K562 (cell line): ENCODE results near the gene ARHGAP32. TPM values are rescaled to one million over a fixed set of nuclear protein-coding genes. Genes with fewer than 3 reads are reported as not detected.

Experiments used
- CBFA2T2 ChIP-seq: fragments of 450-650 bp; conservative IDR thresholded peaks from 2 replicates; pipeline ENCODE4 v1.6.1; 2017; ENCODE audit warnings: mild to moderate bottlenecking
- KDM1A ChIP-seq, 2 experiments: fragments of 450-650 bp; IDR thresholded peaks; 2 replicates each; pipeline ENCODE4 v1.6.1; 2016; ENCODE audit warnings: mild to moderate bottlenecking in 2 of 2
- MIER1 ChIP-seq: fragments of 450-650 bp; IDR thresholded peaks from 2 replicates; pipeline ENCODE4 v1.6.1; 2016; ENCODE audit warnings: antibody characterized with exemption, mild to moderate bottlenecking, low read depth
- RAD21 ChIP-seq, 2 experiments: fragments of 250-450 bp in 1 of 2; fragments of 450-650 bp in 1 of 2; sonication (Bioruptor Pico) in 1 of 2; formaldehyde crosslinking in 1 of 2; IDR thresholded peaks in 1 of 2; conservative IDR thresholded peaks in 1 of 2; 2 replicates each; pipeline versions ENCODE4 v1.4.0 to v1.8.0; 2020 to 2022; ENCODE audit warnings: mild to moderate bottlenecking in 2 of 2, moderate library complexity in 1 of 2
- SRSF1 ChIP-seq: fragments of 200-400 bp; formaldehyde crosslinking; IDR thresholded peaks from 2 replicates; pipeline ENCODE4 v1.6.1; 2017; ENCODE audit warnings: mild to moderate bottlenecking, low read depth, low read length, moderate library complexity
- TSC22D4 ChIP-seq: fragments of 450-650 bp; IDR thresholded peaks from 2 replicates; pipeline ENCODE4 v1.6.1; 2016; ENCODE audit warnings: missing genetic modification characterization, missing biosample characterization, control low read depth
- polyA plus RNA-seq, 8 experiments: library from polyadenylated mRNA; depleted of rRNA in 4 of 8; stranded (reverse) in 5 of 8; unstranded in 3 of 8; fragments of >200 nt; fragmentation: Nextera tagmentation in 2 of 8; fragmentation: Illumina TruSeq in 1 of 8; extraction: Ambion mirVana in 2 of 8; extraction: Trizol in 1 of 8; gene quantifications; 2 replicates each; pipeline versions ENCODE4 v1.2.1 to v1.2.3, GENCODE V29; 2011 to 2014; ENCODE audit warnings: inconsistent platforms in 1 of 8, missing spikeins in 1 of 8
- total RNA-seq, 7 experiments: library from RNA; depleted of rRNA in 6 of 7; stranded (reverse); fragments of >200 nt in 6 of 7; fragmentation: Illumina TruSeq in 2 of 7; extraction: Trizol in 2 of 7; gene quantifications; 2 replicates each; pipeline versions ENCODE4 v1.2.1 to v1.2.3, GENCODE V29; 2011 to 2021; ENCODE audit warnings: low replicate concordance in 1 of 7
- TF ChIP-seq, protein P1 (sequence below): IDR thresholded peaks from 2 replicates; pipeline ENCODE4 v1.6.1; 2012; ENCODE audit warnings: low read depth, low read length, improper control_type of control experiment, borderline replicate concordance
- TF ChIP-seq, protein P2 (sequence below): sonication (generic); formaldehyde crosslinking; IDR thresholded peaks from 2 replicates; pipeline ENCODE4 v1.9.0; 2022; ENCODE audit warnings: mild to moderate bottlenecking, missing genetic modification reagents
- TF ChIP-seq, protein P3 (sequence below), 2 experiments: IDR thresholded peaks in 1 of 2; conservative IDR thresholded peaks in 1 of 2; 2 replicates each; pipeline ENCODE4 v1.6.1; 2016; ENCODE audit warnings: low read depth in 2 of 2, mild to moderate bottlenecking in 1 of 2, missing compliant biosample characterization in 1 of 2, missing genetic modification characterization in 1 of 2, moderate library complexity in 1 of 2
- TF ChIP-seq, protein P4 (sequence below): fragments of 450-650 bp; IDR thresholded peaks from 2 replicates; pipeline ENCODE4 v1.6.1; 2016; ENCODE audit warnings: antibody characterized with exemption

The ARHGAP32 gene
- total and polyA plus RNA-seq, 9 of the 15 experiments (the other 6 are each of a cell fraction or from before 2014, with no cell fraction given): 0.18 TPM; not detected in 8

DNA sequence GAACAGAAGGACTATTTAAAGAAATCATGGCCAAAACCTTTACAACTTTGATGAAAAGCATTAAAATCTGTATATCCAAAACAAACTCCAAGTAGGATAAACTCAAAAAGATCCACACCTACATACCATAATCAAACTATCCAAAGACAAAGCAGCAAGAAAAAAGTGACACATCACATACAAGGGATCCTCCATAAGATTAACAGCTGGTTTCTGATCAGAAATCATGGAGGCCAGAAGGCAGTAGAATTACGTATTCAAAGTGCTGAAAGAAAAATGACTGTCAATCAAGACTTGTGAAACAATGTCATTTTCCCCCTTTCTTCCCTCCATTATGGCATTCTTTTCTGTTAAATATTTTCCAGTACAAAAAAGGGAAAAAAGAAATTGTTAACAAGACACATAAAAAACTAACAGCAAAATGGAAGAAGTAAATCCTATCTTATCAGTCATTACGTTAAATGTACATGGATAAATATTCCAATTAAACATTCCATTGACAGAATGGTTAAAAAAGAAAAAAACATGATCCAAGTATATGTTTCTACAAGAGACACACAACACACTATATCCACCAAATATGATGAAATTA lies 34.2 kb upstream of the ARHGAP32 start (continued):
- no peak for TF ChIP-seq CBFA2T2
- no peak for TF ChIP-seq KDM1A (IDR thresholded peaks at IDR 0.05)
- TF ChIP-seq TSC22D4 (tag): no peak
- TF ChIP-seq, protein P1, sequence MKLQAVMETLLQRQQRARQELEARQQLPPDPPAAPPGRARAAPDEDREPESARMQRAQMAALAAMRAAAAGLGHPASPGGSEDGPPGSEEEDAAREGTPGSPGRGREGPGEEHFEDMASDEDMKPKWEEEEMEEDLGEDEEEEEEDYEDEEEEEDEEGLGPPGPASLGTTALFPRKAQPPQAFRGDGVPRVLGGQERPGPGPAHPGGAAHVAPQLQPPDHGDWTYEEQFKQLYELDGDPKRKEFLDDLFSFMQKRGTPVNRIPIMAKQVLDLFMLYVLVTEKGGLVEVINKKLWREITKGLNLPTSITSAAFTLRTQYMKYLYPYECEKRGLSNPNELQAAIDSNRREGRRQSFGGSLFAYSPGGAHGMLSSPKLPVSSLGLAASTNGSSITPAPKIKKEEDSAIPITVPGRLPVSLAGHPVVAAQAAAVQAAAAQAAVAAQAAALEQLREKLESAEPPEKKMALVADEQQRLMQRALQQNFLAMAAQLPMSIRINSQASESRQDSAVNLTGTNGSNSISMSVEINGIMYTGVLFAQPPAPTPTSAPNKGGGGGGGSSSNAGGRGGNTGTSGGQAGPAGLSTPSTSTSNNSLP: no peak
- no peak for TF ChIP-seq MIER1
- TF ChIP-seq RAD21 (CRISPR knock-in tag; conservative IDR thresholded peaks at IDR 0.05 in 1 of 2, IDR thresholded peaks at IDR 0.05 in 1 of 2): no peak
- no peak for TF ChIP-seq SRSF1
- TF ChIP-seq, protein P2, sequence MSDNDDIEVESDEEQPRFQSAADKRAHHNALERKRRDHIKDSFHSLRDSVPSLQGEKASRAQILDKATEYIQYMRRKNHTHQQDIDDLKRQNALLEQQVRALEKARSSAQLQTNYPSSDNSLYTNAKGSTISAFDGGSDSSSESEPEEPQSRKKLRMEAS (CRISPR knock-in tag): no peak
- TF ChIP-seq, protein P3, sequence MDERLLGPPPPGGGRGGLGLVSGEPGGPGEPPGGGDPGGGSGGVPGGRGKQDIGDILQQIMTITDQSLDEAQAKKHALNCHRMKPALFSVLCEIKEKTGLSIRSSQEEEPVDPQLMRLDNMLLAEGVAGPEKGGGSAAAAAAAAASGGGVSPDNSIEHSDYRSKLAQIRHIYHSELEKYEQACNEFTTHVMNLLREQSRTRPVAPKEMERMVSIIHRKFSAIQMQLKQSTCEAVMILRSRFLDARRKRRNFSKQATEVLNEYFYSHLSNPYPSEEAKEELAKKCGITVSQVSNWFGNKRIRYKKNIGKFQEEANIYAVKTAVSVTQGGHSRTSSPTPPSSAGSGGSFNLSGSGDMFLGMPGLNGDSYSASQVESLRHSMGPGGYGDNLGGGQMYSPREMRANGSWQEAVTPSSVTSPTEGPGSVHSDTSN (CRISPR knock-in tag; IDR thresholded peaks at IDR 0.05; ENCODE audit: low read depth): no peak
- TF ChIP-seq, protein P3 (tag; conservative IDR thresholded peaks at IDR 0.05; ENCODE audit: low read depth): no peak
- TF ChIP-seq, protein P4, sequence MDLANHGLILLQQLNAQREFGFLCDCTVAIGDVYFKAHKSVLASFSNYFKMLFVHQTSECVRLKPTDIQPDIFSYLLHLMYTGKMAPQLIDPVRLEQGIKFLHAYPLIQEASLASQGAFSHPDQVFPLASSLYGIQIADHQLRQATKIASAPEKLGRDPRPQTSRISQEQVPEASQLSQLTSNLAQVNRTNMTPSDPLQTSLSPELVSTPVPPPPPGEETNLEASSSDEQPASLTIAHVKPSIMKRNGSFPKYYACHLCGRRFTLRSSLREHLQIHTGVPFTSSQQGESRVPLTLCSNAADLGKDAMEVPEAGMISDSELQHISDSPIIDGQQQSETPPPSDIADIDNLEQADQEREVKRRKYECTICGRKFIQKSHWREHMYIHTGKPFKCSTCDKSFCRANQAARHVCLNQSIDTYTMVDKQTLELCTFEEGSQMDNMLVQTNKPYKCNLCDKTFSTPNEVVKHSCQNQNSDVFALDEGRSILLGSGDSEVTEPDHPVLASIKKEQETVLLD: no peak
